22Rv1 (cell line): ENCODE results near the gene PTPRA.
"Not testable (repeated sequence)": the region's sequence is repeated elsewhere in the genome, so short reads cannot be mapped to it uniquely, and the experiment has no call there.

Experiments used
- H3K27ac ChIP-seq: fragments of 450-650 bp; 2 replicates; pipeline ENCODE4 v1.5.1; 2017
- ZFX ChIP-seq: fragments of 450-650 bp; IDR thresholded peaks from 2 replicates; pipeline ENCODE4 v1.6.1; 2017; ENCODE audit warnings: antibody characterized with exemption, borderline replicate concordance
- TF ChIP-seq, protein P1 (sequence below): fragments of 450-650 bp; IDR thresholded peaks from 2 replicates; pipeline ENCODE4 v1.5.1; 2017; ENCODE audit warnings: mild to moderate bottlenecking

PTPRA gene

DNA sequence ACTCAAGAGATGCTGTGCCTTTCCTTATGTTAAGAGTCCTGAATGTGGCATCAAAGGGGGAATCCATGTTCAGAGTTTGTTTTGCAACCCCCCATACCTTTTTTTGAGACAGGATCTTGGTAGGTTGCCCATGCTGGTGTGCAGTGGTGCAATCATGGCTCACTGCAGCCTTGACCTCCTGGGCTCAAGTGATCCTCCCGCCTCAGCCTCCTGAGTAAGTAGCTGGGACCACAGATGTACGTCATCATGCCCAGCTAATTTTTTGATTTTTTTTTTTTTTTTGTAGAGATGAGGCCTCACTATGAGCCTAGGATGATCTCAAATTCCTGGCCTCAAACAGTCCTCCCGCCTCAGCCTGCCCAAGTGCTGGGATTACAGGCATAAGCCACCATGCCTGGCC is 16.5 kb downstream of the PTPRA start:
- H3K27ac ChIP-seq, result no peak overlapping the region
- no peak for TF ChIP-seq ZFX
- TF ChIP-seq, protein P1, sequence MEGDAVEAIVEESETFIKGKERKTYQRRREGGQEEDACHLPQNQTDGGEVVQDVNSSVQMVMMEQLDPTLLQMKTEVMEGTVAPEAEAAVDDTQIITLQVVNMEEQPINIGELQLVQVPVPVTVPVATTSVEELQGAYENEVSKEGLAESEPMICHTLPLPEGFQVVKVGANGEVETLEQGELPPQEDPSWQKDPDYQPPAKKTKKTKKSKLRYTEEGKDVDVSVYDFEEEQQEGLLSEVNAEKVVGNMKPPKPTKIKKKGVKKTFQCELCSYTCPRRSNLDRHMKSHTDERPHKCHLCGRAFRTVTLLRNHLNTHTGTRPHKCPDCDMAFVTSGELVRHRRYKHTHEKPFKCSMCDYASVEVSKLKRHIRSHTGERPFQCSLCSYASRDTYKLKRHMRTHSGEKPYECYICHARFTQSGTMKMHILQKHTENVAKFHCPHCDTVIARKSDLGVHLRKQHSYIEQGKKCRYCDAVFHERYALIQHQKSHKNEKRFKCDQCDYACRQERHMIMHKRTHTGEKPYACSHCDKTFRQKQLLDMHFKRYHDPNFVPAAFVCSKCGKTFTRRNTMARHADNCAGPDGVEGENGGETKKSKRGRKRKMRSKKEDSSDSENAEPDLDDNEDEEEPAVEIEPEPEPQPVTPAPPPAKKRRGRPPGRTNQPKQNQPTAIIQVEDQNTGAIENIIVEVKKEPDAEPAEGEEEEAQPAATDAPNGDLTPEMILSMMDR, result no peak

DNA sequence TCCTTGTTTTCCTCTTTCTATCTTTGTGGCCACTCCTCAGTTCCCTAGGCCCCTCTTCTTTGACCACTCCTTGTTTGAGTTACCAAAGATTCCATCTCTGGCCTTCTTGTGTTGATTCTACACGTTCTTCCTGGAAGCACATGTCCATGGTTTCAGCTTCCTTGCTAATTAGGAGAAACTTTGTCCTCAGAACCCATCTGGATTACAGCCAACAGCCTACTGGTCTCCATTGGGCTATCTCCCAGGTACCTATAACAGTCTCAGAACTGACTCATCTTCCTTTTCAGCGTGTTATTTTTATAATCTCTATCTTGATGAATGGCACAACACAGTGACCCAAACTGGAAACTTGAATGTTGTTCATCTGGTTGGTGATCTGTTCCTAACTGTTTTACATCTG is 17.5 kb downstream of the PTPRA start:
- H3K27ac ChIP-seq, result no peak overlapping the region
- TF ChIP-seq, protein P1, result no peak
- TF ChIP-seq ZFX, result no peak

- TF ChIP-seq, protein P1, result no peak
- no peak for TF ChIP-seq ZFX
- H3K27ac ChIP-seq, result no peak overlapping the region
Observed at GRCh38 chr20:2891343-2891742, 18.1 kb downstream of the PTPRA start.

- H3K27ac ChIP-seq, result no peak overlapping the region
- no peak for TF ChIP-seq ZFX
- TF ChIP-seq, protein P1, result no peak
Observed at GRCh38 chr20:2892376-2892775, 19.1 kb downstream of the PTPRA start.

DNA sequence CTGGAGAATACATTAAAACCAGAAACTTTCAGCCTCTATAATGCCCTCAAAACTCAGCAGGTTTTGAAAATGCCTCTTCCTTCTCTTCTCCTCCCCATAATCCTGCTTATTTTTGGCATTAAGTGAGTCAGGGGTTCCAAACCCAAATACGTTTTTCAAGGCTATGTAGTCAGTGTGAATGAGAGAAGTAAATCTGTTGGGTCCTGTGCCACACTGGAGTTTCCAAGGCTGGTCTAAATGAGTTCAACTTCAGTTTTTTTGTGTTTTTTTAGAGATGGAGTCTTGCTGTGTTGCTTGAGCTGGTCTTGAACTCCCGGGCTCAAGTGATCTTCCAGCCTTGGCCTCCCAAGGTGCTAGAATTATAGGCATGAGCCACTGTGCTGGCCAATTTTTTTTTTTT is 20.9 kb downstream of the PTPRA start:
- TF ChIP-seq ZFX, result no peak
- TF ChIP-seq, protein P1, result no peak
- no peak overlapping the region for H3K27ac ChIP-seq

DNA sequence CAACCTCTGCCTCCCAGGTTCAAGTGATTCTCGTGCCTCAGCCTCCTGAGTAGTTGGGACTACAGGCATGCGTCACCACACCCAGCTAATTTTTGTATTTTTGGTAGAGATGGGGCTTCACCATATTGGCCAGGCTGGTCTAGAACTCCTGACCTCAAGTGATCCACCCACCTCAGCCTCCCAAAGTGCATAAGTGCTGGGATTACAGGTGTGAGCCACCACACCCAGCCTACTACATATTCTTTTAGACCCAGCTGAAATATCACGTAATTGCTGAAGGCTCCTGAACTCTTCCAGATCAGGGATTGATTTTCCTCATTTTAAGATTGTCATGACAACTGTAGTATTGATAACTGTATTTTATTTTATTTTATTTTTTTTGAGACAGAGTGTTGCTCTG is 21.9 kb downstream of the PTPRA start:
- H3K27ac ChIP-seq, result not testable (repeated sequence)

GRCh38 chr20:2899243-2899642 is 26.0 kb downstream of the PTPRA start:
- TF ChIP-seq, protein P1, result no peak
- TF ChIP-seq ZFX, result no peak
- no peak overlapping the region for H3K27ac ChIP-seq

DNA sequence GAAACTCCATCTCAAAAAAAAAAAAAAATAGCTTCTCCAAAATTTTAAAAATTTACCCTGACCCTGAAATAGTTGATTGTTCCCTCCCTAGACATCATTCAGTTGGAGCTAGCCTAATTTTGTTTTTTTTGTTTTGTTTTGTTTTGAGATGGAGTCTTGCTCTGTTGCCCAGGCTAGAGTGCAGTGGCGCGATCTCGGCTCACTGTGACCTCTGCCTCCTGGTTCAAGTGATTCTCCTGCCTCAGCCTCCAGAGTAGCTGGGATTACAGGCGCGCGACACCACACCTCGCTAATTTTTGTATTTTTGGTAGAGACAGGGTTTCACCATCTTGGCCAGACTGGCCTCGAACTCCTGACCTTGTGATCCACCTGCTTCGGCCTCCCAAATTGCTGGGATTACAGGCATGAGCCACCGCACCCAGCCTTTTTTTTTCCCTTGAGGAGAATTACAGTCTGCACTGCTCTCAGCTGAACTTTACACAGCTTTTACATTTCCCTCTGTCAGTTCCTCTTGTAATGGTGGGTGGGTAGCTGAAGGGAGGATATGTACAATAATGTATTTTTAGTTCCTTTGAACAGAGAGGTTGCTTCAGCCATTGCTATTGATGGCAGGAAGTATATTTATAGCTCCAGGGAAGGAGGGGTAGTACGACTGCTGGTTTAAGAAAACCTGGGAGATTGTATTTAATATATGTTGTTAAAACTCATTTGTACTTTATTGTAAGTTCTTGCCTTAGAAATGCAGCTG is 27.7 kb downstream of the PTPRA start:
- H3K27ac ChIP-seq, result no peak overlapping the region
- TF ChIP-seq, protein P1, result no peak
- no peak for TF ChIP-seq ZFX
